GM18870 (cell line): ENCODE data around the gene DHRS11.

Source experiments
- ATAC-seq: cut with Tn5 transposase; IDR thresholded peaks from one replicate; pipeline ENCODE4 v1.9.1; 2021; ENCODE audit warnings: moderate library complexity; ENCODE audit not compliant: unreplicated experiment

DHRS11 gene

DNA sequence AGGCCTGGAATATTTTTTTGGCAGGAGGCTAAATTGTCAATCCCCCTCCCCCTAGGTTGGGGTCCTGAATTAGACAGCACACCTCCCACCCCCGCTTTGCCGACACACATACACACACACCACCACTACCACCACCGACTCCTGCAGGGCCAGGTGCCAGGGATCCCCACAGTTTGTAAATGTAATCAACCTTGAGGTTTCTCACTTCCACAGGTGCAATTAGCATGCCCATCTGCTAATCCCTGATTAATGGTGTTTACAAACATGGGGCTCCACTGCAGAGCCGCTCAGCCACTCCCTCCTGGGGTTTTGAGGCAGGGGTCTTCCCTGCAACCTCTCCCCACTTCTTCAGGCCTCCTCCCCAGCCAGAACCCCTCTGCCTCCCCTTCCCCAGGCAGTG is 21.5 kb downstream of the DHRS11 start:
- no peak for ATAC-seq

DNA sequence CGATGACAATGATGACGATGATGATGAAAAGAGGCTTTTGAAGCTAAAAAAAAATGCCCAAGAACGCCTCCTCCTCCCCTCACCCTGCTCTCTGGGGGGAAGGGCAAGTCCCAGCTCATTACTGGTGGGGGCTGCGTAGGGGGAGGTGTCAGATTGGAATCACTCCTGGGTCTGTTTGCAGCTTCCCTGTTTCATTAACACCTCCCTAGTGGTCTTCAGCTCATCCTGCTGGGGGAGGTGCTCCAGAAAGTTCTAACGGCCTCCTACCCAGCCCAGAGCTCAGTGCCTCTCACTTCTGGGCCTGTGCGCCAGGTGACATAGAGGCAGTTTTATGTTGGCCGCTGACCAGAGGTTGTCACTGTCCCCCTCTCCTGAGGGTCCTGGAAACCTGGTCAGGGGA is 22.4 kb downstream of the DHRS11 start:
- ATAC-seq: no peak

DNA sequence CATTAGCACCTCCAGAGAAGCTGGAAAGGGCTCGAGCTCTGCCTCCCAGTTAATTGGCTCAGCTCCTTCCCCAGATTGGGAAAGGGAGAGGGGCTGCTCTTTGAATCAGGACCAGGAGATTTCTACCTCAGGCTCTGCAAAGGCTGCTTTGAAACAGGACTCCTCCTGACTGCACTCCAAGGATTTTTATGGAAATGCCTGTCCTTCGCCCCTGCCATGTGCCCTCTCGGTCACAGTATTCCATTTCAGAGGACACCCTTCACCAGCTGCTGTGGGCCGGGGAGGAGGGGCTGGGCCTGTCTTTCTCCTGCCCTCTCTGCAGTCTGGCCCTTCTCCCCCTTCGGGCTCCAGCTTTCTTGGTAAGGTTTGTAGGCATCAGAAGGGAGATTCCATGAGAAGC is 23.3 kb downstream of the DHRS11 start:
- ATAC-seq: no peak

DNA sequence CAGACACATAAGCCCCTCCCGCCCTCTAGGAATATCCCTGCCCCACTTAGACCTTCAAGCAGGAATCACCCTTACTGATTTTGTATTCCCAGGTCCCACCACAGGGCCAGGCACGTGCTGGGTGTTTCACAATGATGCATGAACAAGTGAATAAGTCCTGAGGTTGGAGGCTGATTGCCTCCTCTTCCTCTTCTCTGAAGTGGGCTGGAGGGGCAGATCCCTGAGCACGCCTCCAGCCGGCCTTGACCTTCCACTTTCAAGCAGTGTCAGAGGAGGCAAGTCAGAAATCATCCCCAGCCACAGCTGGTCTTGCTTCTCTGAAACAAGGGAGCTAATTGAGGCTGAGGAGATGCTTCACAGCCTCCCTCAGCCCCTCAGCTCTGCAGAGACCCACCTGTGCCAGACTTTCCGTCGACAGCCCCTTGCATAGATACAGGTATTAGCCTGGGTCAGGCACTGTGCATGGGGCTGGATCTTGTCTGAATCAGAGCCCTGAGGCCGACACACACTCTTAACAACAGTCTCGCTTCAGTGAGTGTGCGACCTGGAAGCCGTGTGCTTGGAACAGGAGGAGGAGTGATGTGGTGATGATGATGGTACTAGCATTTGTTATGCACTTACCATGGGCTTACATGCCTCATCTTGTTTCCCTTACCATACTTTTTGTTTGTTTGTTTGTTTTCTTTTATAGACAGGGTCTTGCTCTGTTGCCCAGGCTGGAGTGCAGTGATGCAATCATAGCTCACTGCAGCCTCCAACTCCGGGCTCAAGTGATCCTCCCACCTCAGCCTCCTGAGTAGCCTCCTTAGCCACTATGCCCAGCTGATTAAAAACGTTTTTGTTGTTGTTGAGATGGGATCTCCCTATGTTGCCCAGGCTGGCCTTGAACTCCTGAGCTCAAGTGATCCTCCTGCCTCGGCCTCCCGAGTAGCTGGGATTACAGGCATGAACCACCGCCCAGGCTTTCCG is 24.7 kb downstream of the DHRS11 start:
- no peak for ATAC-seq

DNA sequence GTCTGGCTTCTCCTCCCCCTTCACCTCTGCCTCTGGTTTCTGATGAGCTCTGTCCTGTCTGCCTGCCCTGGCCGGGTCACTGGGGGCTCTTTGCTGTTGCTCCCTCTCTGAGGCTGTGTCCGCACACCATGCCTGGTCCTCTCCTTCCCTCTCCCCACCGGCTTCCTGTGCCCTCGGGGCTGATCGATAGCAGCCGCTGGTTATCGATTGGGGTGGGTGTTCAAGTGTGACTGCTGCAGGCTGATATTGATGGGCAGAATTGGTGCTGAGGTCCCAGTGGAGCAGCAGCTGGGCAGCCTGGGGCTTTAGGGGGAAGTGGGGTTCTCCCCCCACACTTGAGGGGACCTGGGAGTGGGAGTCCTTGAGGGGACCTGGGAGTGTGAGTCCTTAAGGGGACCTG is 26.1 kb downstream of the DHRS11 start:
- no peak for ATAC-seq

DNA sequence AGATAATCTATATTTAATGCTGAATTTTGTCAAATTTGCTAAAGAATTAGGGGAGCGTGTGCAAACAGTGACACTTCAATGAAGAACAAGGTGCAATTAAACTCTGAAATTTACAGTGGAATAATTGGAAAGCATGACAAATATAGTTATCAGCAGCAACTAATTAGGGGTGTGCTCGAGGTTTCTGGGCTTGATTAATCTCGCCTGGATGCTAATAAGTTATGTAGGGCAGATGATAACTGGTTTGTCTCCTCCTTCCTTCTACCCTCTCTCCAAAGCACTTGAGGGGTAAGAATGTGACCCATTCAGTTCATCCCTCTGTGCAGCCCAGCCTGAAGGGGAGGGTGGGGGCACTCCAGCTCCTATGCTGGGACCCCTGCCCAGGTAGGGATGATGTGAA is 31.6 kb downstream of the DHRS11 start:
- ATAC-seq: no peak

DNA sequence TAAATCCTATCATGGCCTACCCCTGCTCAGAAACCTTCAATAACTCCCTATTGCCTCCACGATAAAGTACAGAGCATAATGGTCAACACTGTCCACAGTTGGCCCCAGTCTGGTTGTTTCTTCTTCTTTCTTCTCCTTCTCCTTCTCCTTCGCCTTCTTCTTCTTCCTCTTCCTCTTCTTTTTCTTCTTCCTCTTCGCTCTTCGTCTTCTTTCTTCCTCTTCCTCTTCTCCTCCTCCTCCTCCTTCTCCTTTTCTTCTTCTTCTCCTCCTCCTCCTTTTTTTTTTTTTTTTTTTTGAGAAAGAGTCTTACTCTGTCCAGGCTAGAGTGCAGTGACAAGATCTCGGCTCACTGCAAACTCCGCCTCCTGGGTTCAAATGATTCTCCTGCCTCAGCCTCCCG is 33.5 kb downstream of the DHRS11 start:
- no peak for ATAC-seq

DNA sequence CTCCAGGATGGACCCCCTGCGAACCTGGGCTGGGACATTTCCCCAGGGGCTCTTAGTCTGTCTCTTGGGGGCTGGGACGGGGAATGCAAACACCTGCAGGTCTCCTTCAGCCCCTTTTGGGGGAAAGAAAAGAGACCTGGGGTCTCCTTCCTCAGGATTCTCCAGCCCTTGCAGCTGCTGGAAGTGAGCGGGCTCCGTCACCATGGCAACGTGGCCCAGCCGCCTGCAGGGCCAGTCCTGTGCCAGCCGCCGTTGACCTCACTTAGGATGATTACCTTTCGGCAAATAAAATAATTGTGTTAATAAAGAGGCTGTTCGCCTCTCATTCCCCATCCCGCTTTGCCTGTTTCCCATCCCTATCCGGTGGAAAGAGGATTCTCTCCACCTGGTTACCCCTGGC is 35.4 kb downstream of the DHRS11 start:
- no peak for ATAC-seq

DNA sequence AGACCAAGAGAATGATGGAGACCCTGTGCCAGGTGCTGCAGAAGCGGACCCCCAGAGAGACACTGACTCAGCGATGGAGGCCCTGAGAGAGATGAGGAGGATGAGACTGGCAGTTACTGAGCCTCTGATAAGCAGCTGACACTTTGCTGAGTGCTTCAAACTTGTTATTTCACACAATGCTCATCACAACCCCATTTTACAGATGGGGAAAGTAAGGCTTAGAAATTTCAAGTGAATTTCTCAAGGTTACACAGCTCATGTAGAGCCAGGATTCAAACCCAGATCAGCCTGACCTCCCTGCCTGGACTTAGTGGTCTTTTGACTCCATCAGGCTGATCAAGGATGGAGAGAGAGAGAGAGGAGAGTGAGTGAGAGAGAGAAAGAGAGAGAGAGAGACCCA is 36.9 kb downstream of the DHRS11 start:
- ATAC-seq: no peak

DNA sequence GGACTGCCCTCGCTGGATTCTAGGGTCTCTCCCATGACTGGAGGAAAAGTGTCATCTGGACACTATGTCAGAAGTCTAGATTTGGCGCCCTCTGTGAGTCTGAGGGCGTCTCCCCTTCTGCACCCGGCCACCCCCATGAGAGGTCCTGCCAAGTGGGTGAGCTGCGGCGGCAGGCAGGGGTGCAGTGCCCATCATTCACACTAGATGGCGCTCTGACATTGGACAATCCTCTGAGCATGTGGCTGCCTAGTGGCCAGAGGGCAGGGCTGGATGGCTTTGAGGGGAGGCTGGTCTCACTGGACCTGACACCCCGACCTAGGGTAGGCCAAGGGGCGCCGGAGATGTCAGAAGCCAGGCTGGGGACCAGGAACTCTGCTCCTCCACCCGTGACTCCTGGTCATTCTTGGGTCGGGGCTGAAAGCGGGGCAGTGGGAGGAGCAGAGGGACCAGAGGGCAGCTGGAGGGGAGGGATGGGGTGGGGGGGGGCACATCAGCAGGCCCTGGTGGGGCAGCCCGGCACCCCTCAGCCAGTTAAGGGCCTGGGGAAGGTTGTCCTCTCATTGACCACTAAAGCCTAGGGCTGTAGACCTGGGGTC is 37.7 kb downstream of the DHRS11 start:
- ATAC-seq: no peak

DNA sequence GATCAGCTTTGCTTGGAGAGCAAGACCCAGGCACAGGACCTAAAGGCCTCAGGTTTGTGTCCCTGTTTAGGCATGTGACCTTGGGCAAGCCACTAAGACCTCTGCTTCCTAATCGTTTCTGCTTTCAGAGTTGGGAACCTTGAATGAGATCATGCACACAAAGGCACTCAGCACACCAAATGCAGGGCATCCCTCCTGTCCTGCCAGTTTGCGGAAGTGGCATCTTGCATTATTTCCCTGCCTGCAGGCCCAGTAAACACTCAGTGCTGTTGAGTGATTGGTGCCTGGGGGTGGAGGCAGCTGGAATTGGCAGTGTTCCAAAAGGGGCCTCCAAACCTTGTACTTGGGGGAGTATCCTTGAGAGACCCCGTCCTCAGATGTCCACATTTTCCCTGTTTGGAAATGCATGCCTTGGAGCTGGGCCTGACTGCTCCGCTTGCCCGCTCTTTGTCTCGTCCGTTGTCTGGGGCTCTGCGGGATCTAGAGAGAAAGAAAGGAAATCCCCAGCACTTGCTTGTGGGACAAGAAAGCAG is 38.4 kb downstream of the DHRS11 start:
- no peak for ATAC-seq

DNA sequence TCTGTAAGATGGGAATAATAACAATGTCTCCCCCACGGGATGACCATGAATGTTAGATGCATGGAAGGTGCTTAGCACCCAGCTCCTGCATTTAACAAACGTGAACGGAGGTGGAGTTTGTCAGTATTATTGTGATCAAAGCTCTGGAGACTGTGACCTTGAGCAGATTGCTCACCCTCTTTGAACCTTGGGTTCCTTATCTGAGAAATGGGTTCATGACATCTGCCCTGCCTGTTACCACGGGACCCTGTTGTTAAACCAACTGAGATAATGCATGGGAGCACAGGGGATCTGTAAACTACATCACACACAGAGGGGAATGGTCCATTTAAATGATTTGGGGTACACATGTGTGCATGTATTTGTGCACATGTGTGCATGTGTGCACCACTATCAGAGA is 39.3 kb downstream of the DHRS11 start:
- ATAC-seq: no peak

DNA sequence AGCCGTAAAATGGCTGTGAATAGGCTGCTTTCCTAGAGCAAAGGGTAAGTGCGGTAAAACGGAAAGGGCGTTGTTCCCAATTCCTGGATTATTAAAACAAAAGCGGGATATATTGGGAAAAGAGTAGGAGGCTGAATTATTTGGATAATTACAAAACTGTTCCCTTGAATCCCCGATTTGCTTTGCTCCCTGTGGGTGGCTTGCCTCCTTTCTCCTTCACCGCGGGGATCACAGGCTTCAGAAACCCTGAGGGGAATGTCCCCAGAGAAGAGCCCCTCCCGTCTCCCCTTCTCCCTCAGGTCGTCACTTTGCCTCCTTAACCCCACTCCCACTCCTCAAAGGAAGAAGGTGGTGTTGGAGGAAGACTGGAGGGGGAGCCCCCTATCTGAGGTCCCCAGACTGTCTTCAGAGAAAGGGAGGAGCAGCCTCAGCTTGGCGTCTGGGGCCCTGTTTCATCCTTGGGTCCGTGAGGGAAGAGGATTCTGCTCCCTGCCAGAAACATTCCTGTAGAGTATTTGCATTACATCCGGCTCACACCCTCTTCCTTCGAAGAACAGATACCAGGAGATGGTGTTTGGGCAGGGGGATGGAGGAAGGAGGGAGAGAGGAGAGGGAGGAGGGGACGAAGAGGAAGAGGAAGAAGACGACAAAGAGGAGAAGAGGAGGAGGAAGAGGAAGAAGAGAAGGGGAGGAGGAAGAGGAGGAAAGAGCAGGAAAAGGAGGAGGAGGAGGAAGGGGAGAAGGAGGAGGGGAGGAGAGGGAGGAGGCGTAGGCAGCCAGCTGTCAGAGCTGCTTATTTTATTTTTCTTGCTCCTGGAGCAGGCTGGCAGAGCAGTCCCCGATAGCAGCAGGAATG is 41.5 kb downstream of the DHRS11 start:
- no peak for ATAC-seq

DNA sequence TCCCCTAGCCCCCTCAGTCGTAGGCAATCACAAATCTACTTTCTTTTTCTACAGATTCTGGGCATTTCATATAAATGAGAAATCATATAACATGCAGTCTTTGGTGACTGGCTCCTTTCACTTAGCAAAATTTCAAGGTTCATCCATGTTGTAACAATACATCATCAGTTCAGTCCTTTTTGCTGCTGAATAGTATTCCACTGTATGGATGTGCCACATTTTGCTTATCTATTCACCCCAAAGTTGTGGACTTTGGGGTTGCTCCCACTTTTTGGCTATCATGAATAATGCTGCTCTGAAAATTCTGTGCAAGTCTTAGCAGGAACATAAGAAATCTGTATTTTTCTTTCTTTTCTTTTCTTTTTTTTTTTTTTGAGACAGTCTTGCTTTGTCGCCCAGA is 48.7 kb downstream of the DHRS11 start:
- no peak for ATAC-seq

DNA sequence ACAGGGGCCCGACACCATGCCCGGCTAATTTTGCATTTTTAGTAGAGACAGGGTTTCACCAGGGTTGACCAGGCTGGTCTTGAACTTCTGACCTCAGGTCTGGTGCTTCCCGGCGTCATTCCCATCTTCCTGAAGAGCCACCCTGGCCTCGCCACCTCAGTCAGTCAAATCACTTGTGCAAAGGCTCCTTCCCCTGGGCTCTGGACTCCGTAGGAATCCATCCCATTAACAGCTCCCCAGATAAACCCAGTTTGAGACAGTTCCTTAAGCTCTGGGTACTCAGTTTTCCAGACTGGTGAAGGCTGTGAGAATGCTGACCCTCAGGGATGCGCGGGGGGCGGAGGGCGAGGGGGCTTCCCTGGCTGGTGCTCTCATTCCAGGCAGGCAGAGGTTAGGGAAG is 49.2 kb downstream of the DHRS11 start:
- ATAC-seq: no peak

DNA sequence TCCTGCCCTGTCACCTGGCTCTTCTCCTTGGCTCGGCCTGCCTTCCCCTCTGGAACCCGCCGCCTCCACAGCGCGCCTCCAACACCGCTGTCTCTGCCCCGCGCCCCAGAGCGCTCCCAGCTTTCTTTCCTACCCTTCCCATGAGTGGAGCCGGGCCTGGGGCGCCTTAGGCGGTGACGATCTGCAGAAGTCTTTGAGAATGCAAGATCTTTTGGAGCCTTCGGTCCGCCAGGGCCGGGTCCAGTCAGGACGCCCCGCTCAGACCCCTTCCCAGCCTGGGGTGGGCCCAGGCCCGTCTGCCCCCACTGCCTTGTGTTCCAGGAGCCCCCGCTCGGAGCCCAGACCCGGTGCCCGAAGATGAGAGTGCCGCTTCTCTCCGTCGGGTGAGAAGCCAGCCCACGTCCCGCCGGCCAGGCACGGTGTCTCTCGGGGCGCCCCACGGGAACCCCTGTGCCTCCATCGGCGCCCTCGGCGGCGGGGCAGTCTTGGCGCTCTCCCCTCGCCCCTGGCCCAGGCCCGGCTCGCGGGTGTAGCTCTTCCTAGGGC is 49.7 kb downstream of the DHRS11 start:
- no peak for ATAC-seq

DNA sequence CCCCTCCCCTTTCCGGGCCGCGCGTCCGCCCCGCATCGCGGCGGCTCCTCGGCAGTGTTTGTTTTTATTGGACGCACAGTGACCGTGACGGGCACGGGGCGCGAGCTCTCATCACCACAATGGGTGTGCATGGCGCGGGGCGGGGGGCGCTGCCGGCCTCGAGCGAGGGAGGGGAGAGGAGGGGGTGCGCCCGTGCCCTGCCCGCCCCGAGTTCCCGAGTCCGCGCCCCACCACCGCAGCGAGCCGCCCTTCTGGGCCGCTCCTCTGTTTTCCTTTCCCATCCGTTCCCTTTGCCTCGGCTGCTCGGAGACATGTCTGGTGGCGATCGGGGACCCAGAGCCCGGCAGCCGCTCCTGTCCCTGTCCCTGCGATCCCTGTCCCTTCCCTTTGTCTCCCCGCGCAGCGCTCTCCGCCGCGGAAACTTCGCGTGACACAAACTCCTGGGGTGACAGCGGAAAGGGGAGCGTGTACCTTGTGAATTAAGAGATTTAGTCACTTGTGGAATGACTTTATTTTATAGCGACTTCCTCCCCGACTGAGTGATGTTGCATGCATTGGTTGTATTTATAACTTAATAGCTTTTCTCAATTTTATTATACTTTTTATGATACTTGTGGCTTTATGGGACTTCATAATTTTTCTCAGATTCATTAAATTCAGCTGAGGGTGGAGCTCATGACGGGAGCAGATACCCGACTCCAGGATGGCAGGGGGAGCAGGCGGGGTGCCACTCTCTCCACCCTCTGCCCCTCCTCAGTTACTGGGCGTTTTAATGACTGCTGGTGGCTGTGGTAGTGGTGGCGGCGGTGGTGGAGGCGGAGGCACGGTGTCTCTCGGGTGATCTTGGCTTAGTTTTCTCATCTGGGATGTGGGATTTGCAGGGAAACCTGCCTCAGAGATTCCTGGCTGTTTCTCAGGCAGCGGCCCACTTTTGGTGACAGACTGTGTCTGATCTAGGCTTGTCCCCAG is 50.5 kb downstream of the DHRS11 start:
- ATAC-seq: no peak

DNA sequence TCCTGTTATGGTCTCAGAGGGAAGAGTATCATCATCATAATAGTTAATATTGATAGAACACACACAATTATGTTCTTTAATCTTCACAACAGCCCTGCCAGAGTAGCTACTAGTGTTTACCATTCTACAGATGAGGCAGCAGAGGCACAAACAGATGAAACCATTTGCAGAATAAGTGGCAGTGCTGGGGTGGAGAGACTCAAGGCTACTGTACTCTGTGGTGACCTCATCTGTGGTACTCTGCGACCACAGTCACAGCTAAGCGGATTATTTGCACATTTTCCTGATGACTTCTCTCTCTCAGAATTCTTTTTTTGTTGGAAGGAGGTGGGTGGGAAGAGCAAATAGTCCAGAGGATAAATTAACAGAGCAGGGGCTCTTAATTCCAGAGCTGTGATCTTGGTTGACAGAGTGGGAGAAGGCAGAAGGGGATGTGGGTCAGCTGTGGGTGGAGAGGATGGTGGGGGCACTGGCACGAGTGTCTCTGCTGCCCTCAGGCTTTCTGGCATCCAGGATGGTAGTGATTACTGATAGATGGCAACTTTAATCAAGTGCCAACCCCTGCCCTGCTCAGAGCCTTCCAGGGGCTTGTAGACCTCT is 51.5 kb downstream of the DHRS11 start:
- no peak for ATAC-seq

DNA sequence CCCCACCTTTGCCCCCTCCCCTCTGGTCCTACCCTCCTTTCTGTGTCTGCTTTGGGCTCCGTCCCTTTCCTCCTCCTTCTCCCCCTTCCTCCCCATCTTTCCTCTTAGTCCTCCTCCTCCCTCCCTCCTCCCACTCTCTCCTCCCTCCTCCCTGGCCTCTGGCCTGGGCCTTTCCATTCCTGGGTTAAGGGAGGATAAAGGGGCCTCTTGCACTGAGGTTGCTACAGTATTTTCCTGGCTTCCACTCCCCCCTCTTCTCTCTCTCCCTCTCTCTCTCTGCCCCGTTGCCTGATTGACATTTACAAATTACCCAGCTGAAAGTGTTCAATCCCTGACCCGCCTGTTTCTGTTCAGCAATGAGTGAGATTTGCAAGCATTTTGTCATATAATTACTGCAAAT is 53.7 kb downstream of the DHRS11 start:
- ATAC-seq: no peak

DNA sequence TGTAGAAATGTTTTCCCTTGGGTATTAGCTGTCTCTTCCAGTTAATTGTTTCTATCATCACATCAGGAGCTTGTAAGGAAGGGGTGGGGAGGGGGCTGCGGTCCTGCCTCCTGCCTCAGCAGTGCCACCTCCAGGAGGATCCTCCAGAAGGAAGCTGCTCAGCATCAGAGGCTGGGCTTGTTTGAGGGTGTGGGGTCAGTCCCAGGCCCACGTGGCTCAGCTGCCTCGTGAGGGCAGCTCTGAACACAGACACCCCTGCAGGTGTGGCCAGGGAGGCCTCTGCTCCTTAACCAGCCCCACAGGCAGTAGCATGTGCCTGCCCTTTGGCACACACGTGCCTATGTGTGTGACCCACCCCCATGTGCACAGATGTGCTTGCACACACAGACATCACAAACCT is 56.0 kb downstream of the DHRS11 start:
- no peak for ATAC-seq
